ENCODE measurements around the gene FLYWCH1.

FLYWCH1 gene

GRCh38 chr16:2924901-2925755 lies 13.4 kb downstream of the FLYWCH1 start (continued):
- no peak for TF ChIP-seq GLIS3 (CRISPR knock-in tag; IDR thresholded peaks at IDR 0.05)
- TF ChIP-seq ESRRG (CRISPR knock-in tag; IDR thresholded peaks at IDR 0.05), result no peak

DNA sequence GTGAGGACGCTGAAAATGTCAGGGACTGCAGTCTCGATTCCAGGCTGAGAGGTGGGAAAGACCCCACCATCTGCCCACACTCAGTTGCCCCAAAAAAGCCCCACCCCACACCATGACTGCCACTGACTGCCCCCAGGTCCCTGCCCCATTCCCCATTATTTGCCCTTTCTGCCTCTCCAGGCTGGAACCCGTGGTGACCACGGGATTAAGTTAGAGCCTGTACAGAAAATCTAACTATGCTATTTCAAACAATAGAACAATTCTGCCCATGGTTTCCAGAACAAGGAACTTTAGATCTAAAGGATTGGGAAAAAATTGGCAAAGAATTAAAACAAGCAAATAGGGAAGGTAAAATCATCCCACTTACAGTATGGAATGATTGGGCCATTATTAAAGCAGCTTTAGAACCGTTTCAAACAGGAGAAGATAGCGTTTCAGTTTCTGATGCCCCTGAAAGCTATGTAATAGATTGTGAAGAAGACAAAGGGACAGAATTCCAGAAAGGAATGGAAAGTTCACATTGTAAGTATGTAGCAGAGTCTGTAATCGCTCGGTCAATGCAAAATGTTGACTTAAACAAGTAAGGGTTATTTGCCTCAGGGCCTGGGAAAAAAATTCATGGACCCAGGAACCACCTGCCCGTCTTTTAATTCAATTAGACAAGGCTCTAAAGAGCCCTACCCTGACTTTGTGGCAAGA lies 14.4 kb downstream of the FLYWCH1 start:
- TF ChIP-seq, protein P1, sequence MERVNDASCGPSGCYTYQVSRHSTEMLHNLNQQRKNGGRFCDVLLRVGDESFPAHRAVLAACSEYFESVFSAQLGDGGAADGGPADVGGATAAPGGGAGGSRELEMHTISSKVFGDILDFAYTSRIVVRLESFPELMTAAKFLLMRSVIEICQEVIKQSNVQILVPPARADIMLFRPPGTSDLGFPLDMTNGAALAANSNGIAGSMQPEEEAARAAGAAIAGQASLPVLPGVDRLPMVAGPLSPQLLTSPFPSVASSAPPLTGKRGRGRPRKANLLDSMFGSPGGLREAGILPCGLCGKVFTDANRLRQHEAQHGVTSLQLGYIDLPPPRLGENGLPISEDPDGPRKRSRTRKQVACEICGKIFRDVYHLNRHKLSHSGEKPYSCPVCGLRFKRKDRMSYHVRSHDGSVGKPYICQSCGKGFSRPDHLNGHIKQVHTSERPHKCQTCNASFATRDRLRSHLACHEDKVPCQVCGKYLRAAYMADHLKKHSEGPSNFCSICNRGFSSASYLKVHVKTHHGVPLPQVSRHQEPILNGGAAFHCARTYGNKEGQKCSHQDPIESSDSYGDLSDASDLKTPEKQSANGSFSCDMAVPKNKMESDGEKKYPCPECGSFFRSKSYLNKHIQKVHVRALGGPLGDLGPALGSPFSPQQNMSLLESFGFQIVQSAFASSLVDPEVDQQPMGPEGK (CRISPR knock-in tag; IDR thresholded peaks at IDR 0.05; ENCODE audit: borderline replicate concordance), result no peak
- TF ChIP-seq ZC3H10 (CRISPR knock-in tag; IDR thresholded peaks at IDR 0.05), result no peak
- TF ChIP-seq, protein P2, sequence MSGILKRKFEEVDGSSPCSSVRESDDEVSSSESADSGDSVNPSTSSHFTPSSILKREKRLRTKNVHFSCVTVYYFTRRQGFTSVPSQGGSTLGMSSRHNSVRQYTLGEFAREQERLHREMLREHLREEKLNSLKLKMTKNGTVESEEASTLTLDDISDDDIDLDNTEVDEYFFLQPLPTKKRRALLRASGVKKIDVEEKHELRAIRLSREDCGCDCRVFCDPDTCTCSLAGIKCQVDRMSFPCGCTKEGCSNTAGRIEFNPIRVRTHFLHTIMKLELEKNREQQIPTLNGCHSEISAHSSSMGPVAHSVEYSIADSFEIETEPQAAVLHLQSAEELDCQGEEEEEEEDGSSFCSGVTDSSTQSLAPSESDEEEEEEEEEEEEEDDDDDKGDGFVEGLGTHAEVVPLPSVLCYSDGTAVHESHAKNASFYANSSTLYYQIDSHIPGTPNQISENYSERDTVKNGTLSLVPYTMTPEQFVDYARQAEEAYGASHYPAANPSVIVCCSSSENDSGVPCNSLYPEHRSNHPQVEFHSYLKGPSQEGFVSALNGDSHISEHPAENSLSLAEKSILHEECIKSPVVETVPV (CRISPR knock-in tag; IDR thresholded peaks at IDR 0.05), result no peak
- no peak for TF ChIP-seq TOX (CRISPR knock-in tag; IDR thresholded peaks at IDR 0.05; ENCODE audit: borderline replicate concordance)
- TF ChIP-seq ZNF70 (CRISPR knock-in tag; IDR thresholded peaks at IDR 0.05), result no peak
- TF ChIP-seq RARB (CRISPR knock-in tag; IDR thresholded peaks at IDR 0.05), result no peak
- TF ChIP-seq, protein P3, sequence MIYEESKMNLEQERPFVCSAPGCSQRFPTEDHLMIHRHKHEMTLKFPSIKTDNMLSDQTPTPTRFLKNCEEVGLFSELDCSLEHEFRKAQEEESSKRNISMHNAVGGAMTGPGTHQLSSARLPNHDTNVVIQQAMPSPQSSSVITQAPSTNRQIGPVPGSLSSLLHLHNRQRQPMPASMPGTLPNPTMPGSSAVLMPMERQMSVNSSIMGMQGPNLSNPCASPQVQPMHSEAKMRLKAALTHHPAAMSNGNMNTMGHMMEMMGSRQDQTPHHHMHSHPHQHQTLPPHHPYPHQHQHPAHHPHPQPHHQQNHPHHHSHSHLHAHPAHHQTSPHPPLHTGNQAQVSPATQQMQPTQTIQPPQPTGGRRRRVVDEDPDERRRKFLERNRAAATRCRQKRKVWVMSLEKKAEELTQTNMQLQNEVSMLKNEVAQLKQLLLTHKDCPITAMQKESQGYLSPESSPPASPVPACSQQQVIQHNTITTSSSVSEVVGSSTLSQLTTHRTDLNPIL (CRISPR knock-in tag; IDR thresholded peaks at IDR 0.05; ENCODE audit: low read depth), result no peak
- TF ChIP-seq, protein P4, sequence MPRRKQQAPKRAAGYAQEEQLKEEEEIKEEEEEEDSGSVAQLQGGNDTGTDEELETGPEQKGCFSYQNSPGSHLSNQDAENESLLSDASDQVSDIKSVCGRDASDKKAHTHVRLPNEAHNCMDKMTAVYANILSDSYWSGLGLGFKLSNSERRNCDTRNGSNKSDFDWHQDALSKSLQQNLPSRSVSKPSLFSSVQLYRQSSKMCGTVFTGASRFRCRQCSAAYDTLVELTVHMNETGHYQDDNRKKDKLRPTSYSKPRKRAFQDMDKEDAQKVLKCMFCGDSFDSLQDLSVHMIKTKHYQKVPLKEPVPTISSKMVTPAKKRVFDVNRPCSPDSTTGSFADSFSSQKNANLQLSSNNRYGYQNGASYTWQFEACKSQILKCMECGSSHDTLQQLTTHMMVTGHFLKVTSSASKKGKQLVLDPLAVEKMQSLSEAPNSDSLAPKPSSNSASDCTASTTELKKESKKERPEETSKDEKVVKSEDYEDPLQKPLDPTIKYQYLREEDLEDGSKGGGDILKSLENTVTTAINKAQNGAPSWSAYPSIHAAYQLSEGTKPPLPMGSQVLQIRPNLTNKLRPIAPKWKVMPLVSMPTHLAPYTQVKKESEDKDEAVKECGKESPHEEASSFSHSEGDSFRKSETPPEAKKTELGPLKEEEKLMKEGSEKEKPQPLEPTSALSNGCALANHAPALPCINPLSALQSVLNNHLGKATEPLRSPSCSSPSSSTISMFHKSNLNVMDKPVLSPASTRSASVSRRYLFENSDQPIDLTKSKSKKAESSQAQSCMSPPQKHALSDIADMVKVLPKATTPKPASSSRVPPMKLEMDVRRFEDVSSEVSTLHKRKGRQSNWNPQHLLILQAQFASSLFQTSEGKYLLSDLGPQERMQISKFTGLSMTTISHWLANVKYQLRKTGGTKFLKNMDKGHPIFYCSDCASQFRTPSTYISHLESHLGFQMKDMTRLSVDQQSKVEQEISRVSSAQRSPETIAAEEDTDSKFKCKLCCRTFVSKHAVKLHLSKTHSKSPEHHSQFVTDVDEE (CRISPR knock-in tag; IDR thresholded peaks at IDR 0.05), result no peak
- TF ChIP-seq GLIS3 (CRISPR knock-in tag; IDR thresholded peaks at IDR 0.05), result no peak
- TF ChIP-seq TCF4 (CRISPR knock-in tag; IDR thresholded peaks at IDR 0.05; ENCODE audit: borderline replicate concordance), result no peak
- TF ChIP-seq OSR1 (CRISPR knock-in tag; IDR thresholded peaks at IDR 0.05), result no peak
- TF ChIP-seq ZFP3 (CRISPR knock-in tag; IDR thresholded peaks at IDR 0.05), result no peak
- TF ChIP-seq ARNTL (CRISPR knock-in tag; IDR thresholded peaks at IDR 0.05; ENCODE audit: borderline replicate concordance, low read depth), result no peak
- TF ChIP-seq ZNF565 (CRISPR knock-in tag; conservative IDR thresholded peaks at IDR 0.05; ENCODE audit: low read depth), result no peak
- no peak for TF ChIP-seq ISL1 (CRISPR knock-in tag; IDR thresholded peaks at IDR 0.05)
- no peak for ATAC-seq

- no peak; the same call in 2 of the 3 replicates for ATAC-seq
- TF ChIP-seq ZFP30 (CRISPR knock-in tag; IDR thresholded peaks at IDR 0.05), result no peak
- no peak for TF ChIP-seq POU6F1 (CRISPR knock-in tag; IDR thresholded peaks at IDR 0.05; ENCODE audit: borderline replicate concordance, low read depth)
- TF ChIP-seq TOX (CRISPR knock-in tag; IDR thresholded peaks at IDR 0.05; ENCODE audit: borderline replicate concordance), result no peak
- TF ChIP-seq ZNF70 (CRISPR knock-in tag; IDR thresholded peaks at IDR 0.05), result no peak
- no peak for TF ChIP-seq TCF4 (CRISPR knock-in tag; IDR thresholded peaks at IDR 0.05; ENCODE audit: borderline replicate concordance)
- TF ChIP-seq SNAI2 (CRISPR knock-in tag; IDR thresholded peaks at IDR 0.05), result no peak
- TF ChIP-seq, protein P1 (CRISPR knock-in tag; IDR thresholded peaks at IDR 0.05; ENCODE audit: borderline replicate concordance), result no peak
- TF ChIP-seq ISL1 (CRISPR knock-in tag; IDR thresholded peaks at IDR 0.05), result no peak
- no peak for TF ChIP-seq ZNF565 (CRISPR knock-in tag; conservative IDR thresholded peaks at IDR 0.05; ENCODE audit: low read depth)
- TF ChIP-seq RARB (CRISPR knock-in tag; IDR thresholded peaks at IDR 0.05), result no peak
- TF ChIP-seq, protein P2 (CRISPR knock-in tag; IDR thresholded peaks at IDR 0.05), result no peak
- no peak for TF ChIP-seq PPARA (CRISPR knock-in tag; IDR thresholded peaks at IDR 0.05; ENCODE audit: borderline replicate concordance)
- no peak for TF ChIP-seq ZFP3 (CRISPR knock-in tag; IDR thresholded peaks at IDR 0.05)
- no peak for TF ChIP-seq ARNTL (CRISPR knock-in tag; IDR thresholded peaks at IDR 0.05; ENCODE audit: borderline replicate concordance, low read depth)
- TF ChIP-seq ZNF8 (CRISPR knock-in tag; IDR thresholded peaks at IDR 0.05), result no peak
- no peak for TF ChIP-seq BACH2 (CRISPR knock-in tag; IDR thresholded peaks at IDR 0.05; ENCODE audit: borderline replicate concordance)
- no peak for TF ChIP-seq ZC3H10 (CRISPR knock-in tag; IDR thresholded peaks at IDR 0.05)
Measured at GRCh38 chr16:2926650-2926999, 14.9 kb downstream of the FLYWCH1 start.
